SK-N-SH (cell line): ENCODE measurements around the gene AHSG. TPM values are rescaled to one million over a fixed set of nuclear protein-coding genes. Genes with fewer than 3 reads are reported as not detected.

Source experiments
- CTCF ChIA-PET: fragments of 300-600, 350-600 bp; formaldehyde crosslinking; extraction: SDS; loops from one replicate; lab custom pipeline; 2021; lab: Yijun Ruan, JAX
- POLR2A ChIA-PET: fragments of 350-600 bp; sonication (Branson Sonifier 250); formaldehyde crosslinking; extraction: SDS; loops from one replicate; lab custom pipeline; 2020; ENCODE audit warnings: antibody characterized with exemption, inconsistent platforms; lab: Yijun Ruan, JAX
- DNase-seq: peaks from one replicate; pipeline ENCODE4 v3.0.0; 2012
- H2AFZ ChIP-seq: fragments of 200-600 bp; sonication (generic); 2 replicates; pipeline ENCODE4 v1.8.1; 2016; ENCODE audit warnings: antibody characterized with exemption, mild to moderate bottlenecking, low read depth
- H3F3A ChIP-seq: fragments of 200-600 bp; sonication (generic); replicated peaks from 2 replicates; pipeline ENCODE3; 2016; ENCODE audit warnings: antibody characterized with exemption, mild to moderate bottlenecking; ENCODE audit not compliant: insufficient read depth
- H3K27ac ChIP-seq, 2 experiments: fragments of 200-500 bp in 1 of 2; fragments of 200-600 bp in 1 of 2; sonication (Bioruptor generic) in 1 of 2; sonication (generic), shearing (Covaris generic) in 1 of 2; 2 replicates each; pipeline versions ENCODE4 v1.5.1 to v1.6.1; 2014 to 2016; ENCODE audit warnings: low read depth in 2 of 2, inconsistent platforms in 1 of 2, low read length in 1 of 2, mild to moderate bottlenecking in 1 of 2, mixed read lengths in 1 of 2
- H3K27me3 ChIP-seq: fragments of 200-600 bp; sonication (generic), shearing (Covaris generic); 2 replicates; pipeline ENCODE4 v1.6.1; 2016; ENCODE audit warnings: mixed run types; ENCODE audit not compliant: insufficient read depth
- H3K36me3 ChIP-seq, 2 experiments: fragments of 200-500 bp in 1 of 2; fragments of 200-600 bp in 1 of 2; sonication (Bioruptor generic) in 1 of 2; sonication (generic) in 1 of 2; replicated peaks in 1 of 2; 2 replicates each; pipeline versions ENCODE3 to v1.5.1; 2014 to 2016; ENCODE audit warnings: low read length in 1 of 2, mild to moderate bottlenecking in 1 of 2; ENCODE audit not compliant: insufficient read depth in 2 of 2, control insufficient read depth in 1 of 2
- H3K4me1 ChIP-seq, 2 experiments: fragments of 200-500 bp in 1 of 2; fragments of 200-600 bp in 1 of 2; sonication (Bioruptor generic) in 1 of 2; sonication (generic), shearing (Covaris generic) in 1 of 2; 2 replicates each; pipeline versions ENCODE4 v1.5.1 to v1.6.1; 2014 to 2016; ENCODE audit warnings: low read depth in 1 of 2, low read length in 1 of 2, mixed run types in 1 of 2; ENCODE audit not compliant: insufficient read depth in 2 of 2, control insufficient read depth in 1 of 2
- H3K4me2 ChIP-seq: fragments of 200-600 bp; sonication (generic), shearing (Covaris generic); 2 replicates; pipeline ENCODE4 v1.6.1; 2017; ENCODE audit warnings: mixed run types
- H3K4me3 ChIP-seq, 2 experiments: fragments of 200-500 bp in 1 of 2; fragments of 200-600 bp in 1 of 2; sonication (Bioruptor generic) in 1 of 2; sonication (generic), shearing (Covaris generic) in 1 of 2; 2 replicates each; pipeline versions ENCODE4 v1.5.1 to v1.8.1; 2014 to 2016; ENCODE audit warnings: low read depth in 2 of 2, inconsistent platforms in 1 of 2, low read length in 1 of 2, mild to moderate bottlenecking in 1 of 2, mixed read lengths in 1 of 2, moderate library complexity in 1 of 2
- H3K79me2 ChIP-seq: fragments of 200-600 bp; sonication (generic); 2 replicates; pipeline ENCODE4 v1.8.1; 2017; ENCODE audit warnings: mild to moderate bottlenecking; ENCODE audit not compliant: insufficient read depth
- H3K9ac ChIP-seq: fragments of 200-600 bp; sonication (generic); 2 replicates; pipeline ENCODE4 v1.6.1; 2017; ENCODE audit warnings: mixed run types
- H3K9me2 ChIP-seq: fragments of 200-600 bp; sonication (generic); 2 replicates; pipeline ENCODE4 v1.6.1; 2017; ENCODE audit warnings: mixed run types
- H3K9me3 ChIP-seq: fragments of 200-600 bp; sonication (generic); 2 replicates; pipeline ENCODE4 v1.6.1; 2017; ENCODE audit warnings: mixed run types, mild to moderate bottlenecking, moderate library complexity
- H4K20me1 ChIP-seq: fragments of 200-600 bp; sonication (generic); 2 replicates; pipeline ENCODE4 v1.6.1; 2017; ENCODE audit warnings: mild to moderate bottlenecking, mixed run types; ENCODE audit not compliant: insufficient read depth
- CHD2 ChIP-seq: fragments of 150-350 bp; IDR thresholded peaks from 2 replicates; pipeline ENCODE4 v1.6.1; 2018; ENCODE audit warnings: low read length; ENCODE audit not compliant: partially characterized antibody
- ELF1 ChIP-seq: IDR thresholded peaks from 2 replicates; pipeline ENCODE4 v1.4.0; 2012
- EP300 ChIP-seq, 2 experiments: IDR thresholded peaks; 2 replicates each; pipeline versions ENCODE4 v1.4.0 to v1.6.1; 2012; ENCODE audit warnings: borderline replicate concordance in 1 of 2, low read depth in 1 of 2, low read length in 1 of 2
- FOSL2 ChIP-seq: IDR thresholded peaks from 2 replicates; pipeline ENCODE4 v1.4.0; 2012; ENCODE audit warnings: low read depth, mild to moderate bottlenecking, moderate library complexity, borderline replicate concordance
- MAX ChIP-seq: IDR thresholded peaks from 2 replicates; pipeline ENCODE4 v1.4.0; 2012; ENCODE audit warnings: low read depth
- MEF2A ChIP-seq: IDR thresholded peaks from 2 replicates; pipeline ENCODE4 v1.4.0; 2012; ENCODE audit warnings: low read depth, borderline replicate concordance
- MXI1 ChIP-seq: IDR thresholded peaks from 2 replicates; pipeline ENCODE4 v1.6.1; 2012; ENCODE audit warnings: mild to moderate bottlenecking, low read depth, low read length, improper control_type of control experiment
- NFIC ChIP-seq: IDR thresholded peaks from 2 replicates; pipeline ENCODE4 v1.4.0; 2012; ENCODE audit warnings: borderline replicate concordance
- NRF1 ChIP-seq: IDR thresholded peaks from 2 replicates; pipeline ENCODE4 v1.6.1; 2012; ENCODE audit warnings: low read depth, mild to moderate bottlenecking, low read length
- PBX3 ChIP-seq: IDR thresholded peaks from 2 replicates; pipeline ENCODE4; 2012
- POLR2AphosphoS5 ChIP-seq: IDR thresholded peaks from 2 replicates; pipeline ENCODE4 v1.6.1; 2012; ENCODE audit warnings: low read depth, low read length
- RCOR1 ChIP-seq: fragments of 150-350 bp; IDR thresholded peaks from 2 replicates; pipeline ENCODE4 v1.6.1; 2017; ENCODE audit warnings: antibody characterized with exemption, low read length
- REST ChIP-seq: IDR thresholded peaks from 2 replicates; pipeline ENCODE4 v1.6.1; 2012; ENCODE audit warnings: mild to moderate bottlenecking, low read depth, low read length, moderate library complexity
- RFX5 ChIP-seq: IDR thresholded peaks from 2 replicates; pipeline ENCODE4 v1.6.1; 2012; ENCODE audit warnings: mild to moderate bottlenecking, improper control_type of control experiment, low read length
- RXRA ChIP-seq: IDR thresholded peaks from 2 replicates; pipeline ENCODE4 v1.4.0; 2012; ENCODE audit warnings: low read depth, mild to moderate bottlenecking, borderline replicate concordance
- SMC3 ChIP-seq: IDR thresholded peaks from 2 replicates; pipeline ENCODE4 v1.6.1; 2012; ENCODE audit warnings: low read depth, low read length, improper control_type of control experiment
- TAF1 ChIP-seq: IDR thresholded peaks from 2 replicates; pipeline ENCODE4 v1.6.1; 2012; ENCODE audit warnings: low read depth, mild to moderate bottlenecking, low read length, moderate library complexity, borderline replicate concordance
- TEAD4 ChIP-seq: IDR thresholded peaks from 2 replicates; pipeline ENCODE4 v1.4.0; 2012; ENCODE audit warnings: mild to moderate bottlenecking, borderline replicate concordance; ENCODE audit not compliant: insufficient read depth
- YY1 ChIP-seq: IDR thresholded peaks from 2 replicates; pipeline ENCODE4 v1.4.0; 2012; ENCODE audit warnings: low read depth, mild to moderate bottlenecking
- ZBTB33 ChIP-seq: IDR thresholded peaks from 2 replicates; pipeline ENCODE4 v1.4.0; 2012; ENCODE audit warnings: low read depth, borderline replicate concordance
- WGBS: methylation state at CpG from one replicate; pipeline ENCODE4 v1.1.6; 2017; ENCODE audit warnings: low lambda C conversion rate; 5-methylcytosine and 5-hydroxymethylcytosine counted together
- polyA plus RNA-seq, 3 experiments: library from polyadenylated mRNA; depleted of rRNA; stranded (reverse); fragments of >200 nt; gene quantifications; 2 replicates each; pipeline ENCODE4 v1.2.3, GENCODE V29; 2012

AHSG gene
- polyA plus RNA-seq, 1 of the 3 experiments (the other 2 are of a cell fraction) = not detected

- TF ChIP-seq MAX = no peak
Observed at GRCh38 chr3:186599785-186600166, 13.1 kb upstream of the AHSG start (continued).

GRCh38 chr3:186600896-186601295 is 12.0 kb upstream of the AHSG start:
- Histone ChIP-seq H2AFZ (no peak overlapping the region), H3F3A (no peaks in the 10 kb centered on the region), H3K9me2 (no peaks in the 10 kb centered on the region), H4K20me1 (no peaks in the 10 kb centered on the region), H3K9me3 (no peaks in the 10 kb centered on the region), H3K4me3 (no peak overlapping the region), H3K36me3 (no peaks in the 10 kb centered on the region), H3K79me2 (no peaks in the 10 kb centered on the region), H3K27ac (no peak overlapping the region), H3K4me2 (no peak overlapping the region), H3K4me1 (no peaks in the 10 kb centered on the region), H3K9ac (no peak overlapping the region), H3K27me3 (no peaks in the 10 kb centered on the region; the same call in 1 of the 2 replicates)
- 44% methylated on average over 3 of the region's 3 CpGs for whole genome bisulfite sequencing
- ChIA-PET POLR2A (no interaction called here), CTCF (interaction anchor here (2.2 to 17.4 kb wide), 3 partner anchors 11 to 16 kb away, joined by 5 to 167 read pairs (median 8); partner anchors contain the start of gene AHSG)
- DNase-seq = no peak
- no peak for TF ChIP-seq YY1
- TF ChIP-seq RXRA = no peak
- no peak for TF ChIP-seq FOSL2
- no peak for TF ChIP-seq NRF1
- no peak for TF ChIP-seq TEAD4
- no peak for TF ChIP-seq MXI1

GRCh38 chr3:186603159-186603558 is 9.7 kb upstream of the AHSG start:
- WGBS = 82% methylated on average over 7 of the region's 7 CpGs
- CTCF ChIA-PET = interaction anchor here (1.2 to 17.4 kb wide), 3 partner anchors 12 to 625 kb away, joined by 3 to 167 read pairs (median 4); partner anchors contain the start of gene AHSG
- TF ChIP-seq SMC3 (no peak), REST (no peak), ZBTB33 (no peak), RFX5 (no peak), TAF1 (no peak), PBX3 (no peak), RXRA (no peak), MAX (no peak), NFIC (no peak), YY1 (no peak), TEAD4 (no peak), ELF1 (no peak), CHD2 (no peak), MEF2A (no peak), RCOR1 (no peak), EP300 (IDR thresholded peaks at IDR 0.05; ENCODE audit: borderline replicate concordance in 1 of 2, low read depth in 1 of 2, low read length in 1 of 2) (no peak), POLR2AphosphoS5 (no peak)

More at GRCh38 chr3:186603159-186603558, 9.7 kb upstream of the AHSG start:
- no peak overlapping the region for H3K9ac ChIP-seq
- POLR2A ChIA-PET = no interaction called here
- no peak overlapping the region for H2AFZ ChIP-seq
- no peak overlapping the region for H3K4me3 ChIP-seq
- no peaks in the 10 kb centered on the region for H3K36me3 ChIP-seq
- no peaks in the 10 kb centered on the region for H4K20me1 ChIP-seq
- no peaks in the 10 kb centered on the region; the same call in 1 of the 2 replicates for H3K27me3 ChIP-seq
- no peaks in the 10 kb centered on the region for H3K9me2 ChIP-seq
- H3K4me2 ChIP-seq = no peak overlapping the region
- no peaks in the 10 kb centered on the region for H3K4me1 ChIP-seq
- no peaks in the 10 kb centered on the region for H3K79me2 ChIP-seq
- no peaks in the 10 kb centered on the region for H3K9me3 ChIP-seq
- H3F3A ChIP-seq = no peaks in the 10 kb centered on the region
- H3K27ac ChIP-seq = no peak overlapping the region
- DNase-seq = no peak
